ENCODE results near the gene ZNF790. TPM values are rescaled to one million over a fixed set of nuclear protein-coding genes. Genes with fewer than 3 reads are reported as not detected.

ZNF790 gene
- 10.3 and 13.8 TPM in 2 replicates for total RNA-seq

DNA sequence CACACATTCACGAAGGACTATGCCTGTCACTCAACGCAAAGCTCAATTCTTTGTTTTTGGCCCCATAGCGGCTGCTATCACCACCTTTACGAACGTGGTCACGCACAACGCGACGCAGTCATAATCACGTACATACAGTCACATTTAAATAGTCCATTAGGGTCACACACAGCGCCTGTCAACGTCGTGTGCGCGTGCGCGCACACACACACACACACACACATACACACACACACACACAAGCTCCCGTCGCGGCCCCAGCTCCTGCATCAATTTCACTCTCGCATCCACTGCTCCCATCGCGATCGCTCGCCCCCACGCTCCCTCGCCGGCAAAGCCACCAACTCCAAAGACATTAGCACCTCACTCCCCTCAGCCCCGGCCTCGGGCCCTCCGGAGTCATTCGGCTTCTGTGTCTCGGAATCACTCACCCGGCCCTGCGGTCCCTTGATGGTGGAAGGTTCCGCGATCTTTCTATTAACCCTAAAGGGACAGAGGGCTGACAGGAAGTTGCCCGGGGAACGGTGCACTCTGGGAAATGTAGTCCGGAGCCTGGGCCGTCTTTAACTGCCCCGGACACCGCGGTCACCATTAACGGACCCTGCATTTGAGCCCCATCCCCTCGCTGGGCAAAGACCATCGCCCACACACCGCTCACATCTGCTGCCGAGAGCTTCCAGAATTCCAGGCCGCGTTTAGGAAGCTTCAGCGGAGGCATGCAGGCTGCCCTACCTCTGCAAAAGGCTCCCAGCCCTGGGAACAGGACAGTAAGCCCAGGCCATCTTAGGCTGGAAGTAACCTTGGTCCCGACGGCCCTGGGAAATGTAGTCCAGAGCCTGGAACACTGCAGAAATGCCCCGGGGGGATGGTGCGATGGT is at the start of gene ZNF790:
Gene ZNF790 (minus strand): TSS at position 482 of the 878 bp plus-strand sequence. CDS start 12,768 bp downstream, outside the sequence.

DNA sequence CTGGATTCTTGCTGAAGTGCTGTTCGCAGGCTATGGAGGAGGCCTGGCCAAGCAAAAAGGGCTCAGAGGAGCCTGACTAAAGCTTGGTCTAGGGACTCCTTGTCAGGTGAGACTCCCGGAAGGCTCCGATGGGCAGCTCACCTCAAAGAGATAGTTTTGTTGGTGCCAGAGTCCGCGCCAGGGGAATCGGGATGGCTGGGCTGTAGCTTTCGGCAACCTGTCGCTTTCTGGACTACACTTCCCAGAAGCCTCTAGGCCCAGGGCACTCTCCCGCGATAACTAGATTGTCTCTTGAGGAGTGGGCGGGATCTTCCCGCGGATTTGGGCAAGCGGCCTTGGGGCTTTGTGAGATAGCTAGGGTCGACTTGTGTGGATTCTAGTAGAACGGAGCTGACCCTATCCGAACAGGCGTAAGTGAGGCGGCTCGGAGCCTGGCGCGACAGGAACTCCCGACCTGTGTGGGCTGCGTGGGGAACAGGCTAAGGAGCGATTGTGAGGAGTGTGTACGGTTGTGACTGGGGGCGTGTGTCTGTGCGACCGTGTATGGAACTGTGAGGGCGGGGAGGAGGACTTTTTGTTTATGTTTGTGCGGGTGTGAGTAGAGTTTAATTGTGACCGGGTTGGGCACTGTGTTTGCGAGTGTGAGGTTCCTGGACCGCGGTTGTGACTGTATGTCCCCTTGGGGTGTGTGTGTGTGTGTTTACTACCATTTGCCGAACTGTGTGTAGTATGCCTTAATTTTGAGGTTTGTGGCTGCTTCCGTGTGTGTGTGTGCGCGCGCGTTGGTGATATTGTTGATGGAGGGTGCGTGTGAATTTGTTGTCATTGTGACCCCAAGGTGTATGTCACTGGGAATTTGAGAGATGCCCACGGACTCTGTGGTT is 12.6 kb upstream of the ZNF790 start, which contains the start of gene ZNF345:
Gene ZNF345 (plus strand): TSS at position 318 of the 884 bp plus-strand sequence. CDS start 25,955 bp downstream, outside the sequence.

DNA sequence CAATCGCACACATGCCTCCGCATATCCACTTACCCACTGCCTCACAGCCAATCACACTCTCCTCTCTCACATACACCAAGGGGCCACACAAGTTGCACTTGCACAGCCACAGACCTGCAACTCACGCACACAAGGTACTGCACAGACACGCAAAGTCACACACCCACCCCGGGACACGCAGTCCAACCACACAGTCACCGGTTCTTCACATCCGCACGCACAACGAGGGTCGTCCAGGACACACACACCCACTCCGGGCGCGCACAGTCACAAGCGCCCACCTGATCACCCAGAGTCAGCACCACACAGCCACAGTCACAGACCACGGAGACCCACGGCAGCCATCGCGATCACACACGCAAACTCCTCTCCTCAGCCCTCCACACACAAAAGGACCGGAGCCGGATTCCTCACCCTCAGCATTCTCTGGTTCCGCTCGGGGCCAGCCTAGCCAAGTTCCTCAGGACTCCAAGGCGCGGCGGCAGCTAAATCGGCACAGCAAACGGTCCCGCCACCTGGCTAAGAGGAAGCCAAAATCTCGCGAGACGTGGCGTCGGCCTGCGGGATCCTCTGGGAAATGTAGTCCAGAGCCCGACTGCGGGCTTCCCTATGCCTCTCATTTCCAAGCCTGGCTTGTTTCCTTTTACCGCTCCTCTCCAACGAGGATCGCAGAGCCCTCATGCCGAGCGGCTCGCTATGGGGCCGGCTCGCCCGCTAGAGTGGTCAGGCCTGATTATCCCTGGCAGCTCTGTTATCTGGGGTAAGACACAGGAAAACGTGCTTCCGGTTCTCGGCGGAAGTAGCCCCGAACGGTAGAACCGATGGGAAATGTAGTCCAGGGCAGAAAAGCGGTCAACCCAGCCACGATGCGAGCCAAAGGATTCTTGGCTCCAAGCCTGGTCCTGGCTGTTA is 65.6 kb downstream of the ZNF790 start, which contains the start of gene ZNF850:
Gene ZNF850 (minus strand): TSS at position 497 of the 912 bp plus-strand sequence. CDS start 10,201 bp downstream, outside the sequence.

Other genes starting within 250 kb of the ZNF790 start
- gene ZNF382, start 233.1 kb downstream of the ZNF790 start, total RNA-seq: 2.4 and 3.8 TPM in 2 replicates
- 7.7 and 9.2 TPM in 2 replicates for gene ZNF461, start 171.6 kb downstream of the ZNF790 start, total RNA-seq
- gene ZNF567, start 150.8 kb downstream of the ZNF790 start, total RNA-seq: 4.6 and 7.9 TPM in 2 replicates
- 4.0 and 4.6 TPM in 2 replicates for gene ZNF850, start 65.6 kb downstream of the ZNF790 start, total RNA-seq
- gene ZNF345, start 12.5 kb upstream of the ZNF790 start, total RNA-seq: 5.1 and 9.5 TPM in 2 replicates
- 1.3 and 1.5 TPM in 2 replicates for gene ZNF829, start 77.9 kb upstream of the ZNF790 start, total RNA-seq
- gene ZNF568, start 77.9 kb upstream of the ZNF790 start, total RNA-seq: 9.2 and 10.6 TPM in 2 replicates
- gene ZNF420, start 240.0 kb upstream of the ZNF790 start, total RNA-seq: 8.2 and 10.0 TPM in 2 replicates

Measured in dermis lymphatic vessel endothelial cell (primary cell).